ENCODE results near the gene NAB2.

Gene NAB2

GRCh38 chr12:57131896-57132744, 43.2 kb downstream of the NAB2 start:
- TF ChIP-seq, protein P1, sequence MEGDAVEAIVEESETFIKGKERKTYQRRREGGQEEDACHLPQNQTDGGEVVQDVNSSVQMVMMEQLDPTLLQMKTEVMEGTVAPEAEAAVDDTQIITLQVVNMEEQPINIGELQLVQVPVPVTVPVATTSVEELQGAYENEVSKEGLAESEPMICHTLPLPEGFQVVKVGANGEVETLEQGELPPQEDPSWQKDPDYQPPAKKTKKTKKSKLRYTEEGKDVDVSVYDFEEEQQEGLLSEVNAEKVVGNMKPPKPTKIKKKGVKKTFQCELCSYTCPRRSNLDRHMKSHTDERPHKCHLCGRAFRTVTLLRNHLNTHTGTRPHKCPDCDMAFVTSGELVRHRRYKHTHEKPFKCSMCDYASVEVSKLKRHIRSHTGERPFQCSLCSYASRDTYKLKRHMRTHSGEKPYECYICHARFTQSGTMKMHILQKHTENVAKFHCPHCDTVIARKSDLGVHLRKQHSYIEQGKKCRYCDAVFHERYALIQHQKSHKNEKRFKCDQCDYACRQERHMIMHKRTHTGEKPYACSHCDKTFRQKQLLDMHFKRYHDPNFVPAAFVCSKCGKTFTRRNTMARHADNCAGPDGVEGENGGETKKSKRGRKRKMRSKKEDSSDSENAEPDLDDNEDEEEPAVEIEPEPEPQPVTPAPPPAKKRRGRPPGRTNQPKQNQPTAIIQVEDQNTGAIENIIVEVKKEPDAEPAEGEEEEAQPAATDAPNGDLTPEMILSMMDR (IDR thresholded peaks at IDR 0.05; ENCODE audit: insufficient read depth, low read depth, low read length, missing control alignments), result no peak
- H3K4me3 ChIP-seq (ENCODE audit: low read depth, low read length), result no peak overlapping the region
- DNase-seq (ENCODE audit: low read depth), result no peak

DNA sequence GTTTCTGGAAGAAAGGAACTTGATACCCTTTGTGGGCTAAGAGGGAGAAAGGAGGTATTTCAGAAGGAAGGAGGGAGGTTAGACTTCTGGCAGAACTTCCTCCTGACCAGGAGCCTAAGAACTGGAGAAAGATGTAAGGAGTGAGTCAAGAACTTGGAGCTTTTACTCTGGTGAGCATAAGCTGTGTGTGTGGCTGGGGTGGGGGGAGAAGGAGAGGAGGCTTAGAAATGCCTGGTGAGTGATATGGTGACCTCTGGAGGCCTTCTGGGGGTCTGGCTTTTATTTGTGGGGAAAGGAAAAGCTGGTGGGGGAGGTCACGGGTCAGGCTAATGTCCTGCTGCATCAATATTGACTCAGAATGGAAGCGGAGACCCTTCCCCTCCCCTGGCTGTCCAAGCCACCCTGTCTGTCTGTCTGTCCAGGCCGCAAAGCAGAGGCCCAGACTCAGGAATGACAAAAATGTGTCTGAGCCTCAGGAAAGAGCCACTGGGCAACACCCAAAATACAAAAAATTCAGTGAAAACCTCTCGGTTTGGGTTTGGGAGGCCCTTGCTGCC, 44.2 kb downstream of the NAB2 start:
- H3K4me3 ChIP-seq (ENCODE audit: low read depth, low read length), result no peak overlapping the region
- TF ChIP-seq, protein P1 (IDR thresholded peaks at IDR 0.05; ENCODE audit: insufficient read depth, low read depth, low read length, missing control alignments), result no peak
- no peak for DNase-seq (ENCODE audit: low read depth)

DNA sequence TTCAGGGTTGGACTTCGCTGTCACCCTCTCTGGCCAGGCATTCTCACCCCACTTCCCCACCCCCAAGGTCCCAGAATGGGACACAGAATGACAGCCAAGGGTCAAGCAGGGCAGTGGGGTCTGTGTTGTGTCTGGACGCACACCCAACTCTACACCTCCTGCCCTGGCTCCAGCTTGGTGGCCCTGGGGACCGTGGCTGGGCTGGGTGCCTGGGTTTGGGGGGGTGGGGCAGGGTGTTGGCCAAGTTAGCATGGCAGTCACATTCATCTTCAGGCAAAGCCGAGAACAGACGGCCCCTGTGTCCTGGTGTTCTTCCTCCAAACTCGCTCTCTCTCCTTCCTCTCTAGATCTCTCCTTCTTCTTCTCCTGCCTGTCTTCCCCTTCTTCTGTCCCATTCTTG, 45.0 kb downstream of the NAB2 start:
- TF ChIP-seq, protein P1 (IDR thresholded peaks at IDR 0.05; ENCODE audit: insufficient read depth, low read depth, low read length, missing control alignments), result no peak
- DNase-seq (ENCODE audit: low read depth), result no peak
- no peak overlapping the region for H3K4me3 ChIP-seq (ENCODE audit: low read depth, low read length)

DNA sequence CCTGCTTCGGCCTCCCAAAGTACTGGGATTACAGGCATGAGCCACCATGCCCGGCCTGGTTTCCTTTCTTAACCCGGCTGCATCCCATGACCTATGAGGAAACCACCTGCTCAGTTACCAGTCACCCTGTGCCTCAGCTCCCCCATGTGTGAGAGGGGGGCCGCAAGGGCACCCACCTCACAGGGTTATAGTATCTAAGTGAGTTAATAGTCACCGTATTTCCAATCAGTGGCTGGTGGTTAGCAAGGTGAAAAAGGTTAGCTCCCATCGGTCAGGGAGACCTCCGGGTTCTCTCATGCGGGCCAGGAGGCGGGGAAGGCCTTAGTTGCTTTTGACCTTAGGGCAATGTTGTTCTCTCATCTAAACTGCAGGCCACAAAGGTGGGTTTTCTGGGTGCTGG, 46.0 kb downstream of the NAB2 start:
- no peak overlapping the region for H3K4me3 ChIP-seq (ENCODE audit: low read depth, low read length)
- TF ChIP-seq, protein P1 (IDR thresholded peaks at IDR 0.05; ENCODE audit: insufficient read depth, low read depth, low read length, missing control alignments), result no peak
- DNase-seq (ENCODE audit: low read depth), result no peak

GRCh38 chr12:57135527-57136326, 46.8 kb downstream of the NAB2 start:
- no peak overlapping the region for H3K4me3 ChIP-seq (ENCODE audit: low read depth, low read length)
- TF ChIP-seq, protein P1 (IDR thresholded peaks at IDR 0.05; ENCODE audit: insufficient read depth, low read depth, low read length, missing control alignments), result no peak
- DNase-seq (ENCODE audit: low read depth), result no peak

DNA sequence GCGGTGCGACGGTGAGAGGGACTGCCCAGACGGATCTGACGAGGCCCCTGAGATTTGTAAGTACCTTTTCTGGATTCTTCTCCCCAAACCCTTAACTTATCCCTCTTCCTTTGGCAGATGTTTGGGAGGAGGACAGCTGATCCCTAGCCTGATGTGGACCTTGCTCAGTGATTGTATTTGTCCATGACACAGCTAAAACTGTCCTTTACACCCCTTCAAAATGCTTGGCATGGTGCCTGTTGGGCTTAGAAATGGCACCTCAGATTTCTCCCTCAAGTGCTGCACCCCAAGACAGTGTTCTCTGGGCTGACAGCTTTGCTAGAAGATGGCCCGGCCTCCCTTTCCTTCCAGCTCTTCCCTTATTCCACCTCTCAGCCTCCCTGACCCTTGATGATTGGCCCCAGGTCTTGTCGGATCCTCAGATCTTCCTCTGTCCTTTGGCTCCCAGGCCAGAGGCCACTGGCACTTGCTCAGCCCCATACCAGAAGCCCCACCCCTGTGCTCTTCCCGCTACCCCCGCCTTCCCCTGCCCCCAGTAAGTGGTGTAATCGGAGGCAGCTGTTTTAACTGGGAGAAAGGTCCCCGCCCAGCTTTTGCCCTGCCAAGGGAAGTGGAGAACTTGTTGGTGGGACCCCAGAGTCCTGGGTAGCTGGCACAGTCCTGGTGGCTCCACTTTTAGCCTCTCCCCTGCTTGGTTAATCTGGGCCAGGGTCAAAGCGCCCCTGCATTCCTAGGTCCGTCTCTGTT, 49.8 kb downstream of the NAB2 start:
- TF ChIP-seq, protein P1 (IDR thresholded peaks at IDR 0.05; ENCODE audit: insufficient read depth, low read depth, low read length, missing control alignments), result no peak
- H3K4me3 ChIP-seq (ENCODE audit: low read depth, low read length), result no peak overlapping the region
- DNase-seq (ENCODE audit: low read depth), result no peak

All from GM12865 (cell line).